ENCODE measurements around the gene SEC24D.
"Not testable (repeated sequence)": the region's sequence is repeated elsewhere in the genome, so short reads cannot be mapped to it uniquely, and the experiment has no call there.

The SEC24D gene

GRCh38 chr4:118798658-118799057, 37.3 kb downstream of the SEC24D start:
- FAIRE-seq (no peak), DNase-seq (ENCODE audit: insufficient read length, low spot score) (no peak)
- TF ChIP-seq CTCF (IDR thresholded peaks at IDR 0.05; ENCODE audit: insufficient read depth, missing control alignments) = no peak

DNA sequence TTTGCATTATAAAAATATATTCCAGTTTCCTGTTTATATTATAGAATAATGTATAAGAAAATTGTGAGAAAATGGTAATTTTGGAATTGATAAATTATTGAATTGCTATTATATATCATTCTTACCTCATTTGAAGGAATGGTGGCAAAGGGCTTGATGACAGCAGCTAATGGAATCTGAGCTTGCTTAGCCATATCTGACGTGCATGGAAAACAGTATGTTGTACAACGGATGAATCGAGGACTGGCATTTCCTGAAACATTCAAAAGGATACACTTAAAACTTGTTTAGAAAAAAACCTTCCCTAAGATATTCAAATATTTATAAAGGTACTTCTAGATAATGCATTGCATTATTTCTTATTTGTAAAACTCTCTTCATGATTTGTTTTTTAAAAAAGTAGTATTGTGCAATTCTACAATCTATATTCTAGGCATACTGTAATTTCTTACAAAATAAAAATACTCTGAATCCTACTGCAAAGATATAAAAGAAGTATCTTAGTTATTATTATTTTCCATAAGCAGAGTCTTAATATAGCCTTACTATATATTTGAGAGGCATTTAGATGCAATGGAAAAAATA, 38.3 kb downstream of the SEC24D start:
- no peak for TF ChIP-seq CTCF (IDR thresholded peaks at IDR 0.05; ENCODE audit: insufficient read depth, missing control alignments)

DNA sequence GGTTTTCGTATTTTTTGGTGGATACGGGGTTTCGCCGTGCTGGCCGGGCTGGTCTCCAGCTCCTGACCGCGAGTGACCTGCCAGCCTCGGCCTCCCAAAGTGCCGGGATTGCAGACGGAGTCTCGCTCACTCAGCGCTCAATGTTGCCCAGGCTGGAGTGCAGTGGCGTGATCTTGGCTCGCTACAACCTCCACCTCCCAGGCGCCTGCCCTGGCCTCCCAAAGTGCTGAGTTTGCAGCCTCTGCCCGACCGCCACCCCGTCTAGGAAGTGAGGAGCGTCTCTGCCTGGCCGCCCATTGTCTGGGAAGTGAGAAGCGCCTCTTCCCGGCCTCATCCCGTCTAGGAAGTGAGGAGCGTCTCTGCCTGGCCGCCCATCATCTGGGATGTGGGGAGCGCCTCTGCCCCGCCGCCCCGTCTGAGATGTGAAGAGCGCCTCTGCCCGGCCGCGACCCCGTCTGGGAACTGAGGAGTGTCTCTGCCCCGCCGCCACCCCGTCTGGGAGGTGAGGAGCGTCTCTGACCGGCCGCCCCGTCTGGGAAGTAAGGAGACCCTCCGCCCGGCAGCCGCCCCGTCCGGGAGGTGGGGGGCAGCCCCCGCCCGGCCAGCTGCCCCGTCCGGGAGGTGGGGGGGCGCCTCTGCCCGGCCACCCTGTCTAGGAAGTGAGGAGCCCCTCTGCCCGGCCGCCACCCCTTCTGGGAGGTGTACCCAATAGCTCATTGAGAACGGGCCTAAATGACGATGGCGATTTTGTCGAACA, 44.1 kb downstream of the SEC24D start:
- not testable (repeated sequence) for DNase-seq (ENCODE audit: insufficient read length, low spot score); FAIRE-seq

More for the DNA sequence above, 38.3 kb downstream of the SEC24D start:
- FAIRE-seq (no peak), DNase-seq (ENCODE audit: insufficient read length, low spot score) (no peak)

- no peak for DNase-seq (ENCODE audit: insufficient read length, low spot score)
- FAIRE-seq = no peak
- no peak for TF ChIP-seq CTCF (IDR thresholded peaks at IDR 0.05; ENCODE audit: insufficient read depth, missing control alignments)
Observed at GRCh38 chr4:118790544-118790943, 45.4 kb downstream of the SEC24D start.

DNA sequence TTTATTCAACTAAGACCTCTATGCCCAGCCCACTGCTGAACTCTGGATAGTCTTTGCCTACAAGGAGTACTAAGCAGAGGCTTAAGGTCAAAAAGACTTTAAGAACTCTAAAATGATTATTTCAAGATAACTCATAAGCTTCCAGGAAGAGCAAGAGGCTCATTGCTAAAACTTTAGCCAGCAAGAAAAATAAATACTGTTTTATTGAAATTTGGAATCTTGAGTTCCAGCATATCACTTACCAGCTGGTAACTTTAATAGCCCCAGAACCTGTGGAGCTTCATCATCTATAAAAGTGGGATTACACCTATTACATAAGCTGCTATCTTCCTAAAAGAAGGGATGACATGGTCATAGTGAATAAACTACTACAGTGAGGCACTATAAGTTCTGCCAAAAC, 47.0 kb downstream of the SEC24D start:
- TF ChIP-seq CTCF (IDR thresholded peaks at IDR 0.05; ENCODE audit: insufficient read depth, missing control alignments) = no peak
- FAIRE-seq = no peak
- DNase-seq (ENCODE audit: insufficient read length, low spot score) = no peak

GRCh38 chr4:118787844-118788380, 48.0 kb downstream of the SEC24D start:
- no peak for DNase-seq (ENCODE audit: insufficient read length, low spot score)
- no peak for FAIRE-seq
- TF ChIP-seq CTCF (IDR thresholded peaks at IDR 0.05; ENCODE audit: insufficient read depth, missing control alignments) = no peak

DNA sequence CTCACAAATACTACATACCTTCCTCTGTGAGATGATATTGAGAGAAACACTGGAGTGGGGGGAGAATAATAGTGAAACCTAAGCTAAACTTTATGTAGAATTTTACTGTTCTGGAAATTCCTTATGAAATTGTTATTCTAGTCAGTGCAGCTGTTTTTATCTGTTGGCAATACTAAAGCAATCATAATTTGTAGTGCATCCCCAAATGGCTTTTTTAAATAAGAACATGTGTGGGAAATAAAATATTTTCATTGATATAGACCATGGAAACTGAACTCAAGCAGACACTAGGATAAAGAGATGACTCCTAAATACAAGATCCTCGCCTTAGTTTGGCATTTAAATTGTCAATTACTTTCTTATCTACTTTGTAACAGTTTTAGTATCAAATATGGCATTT, 51.1 kb downstream of the SEC24D start:
- DNase-seq (ENCODE audit: insufficient read length, low spot score) (no peak), FAIRE-seq (no peak)
- TF ChIP-seq CTCF (IDR thresholded peaks at IDR 0.05; ENCODE audit: insufficient read depth, missing control alignments) = no peak

Measured in D721Med (cell line).